OCI-LY3 (cell line): ENCODE results near the gene EXD1.
"Not testable (repeated sequence)": the region's sequence is repeated elsewhere in the genome, so short reads cannot be mapped to it uniquely, and the experiment has no call there.

ENCODE experiments used
- H2AFZ ChIP-seq: fragments of 200-600, 300-600 bp; shearing (Covaris generic); 2 replicates; pipeline ENCODE4 v1.6.0; 2014; ENCODE audit warnings: antibody characterized with exemption, low read depth, low read length
- H3K27ac ChIP-seq: fragments of 200-600, 300-600 bp; sonication (generic); 2 replicates; pipeline ENCODE4 v1.5.1; 2014; ENCODE audit warnings: mild to moderate bottlenecking, low read length, moderate library complexity, mixed read lengths
- H3K27me3 ChIP-seq: fragments of 200-600, 300-600 bp; sonication (generic); 2 replicates; pipeline ENCODE4 v1.6.1; 2014; ENCODE audit warnings: low read depth, low read length, mixed read lengths
- H3K36me3 ChIP-seq: fragments of 200-600, 300-600 bp; sonication (generic); replicated peaks from 2 replicates; pipeline ENCODE3; 2014; ENCODE audit warnings: low read depth, low read length, mixed read lengths
- H3K4me1 ChIP-seq: fragments of 300-600, 200-600 bp; sonication (generic); 2 replicates; pipeline ENCODE4 v1.6.1; 2014; ENCODE audit warnings: low read length, mixed read lengths
- H3K4me2 ChIP-seq: fragments of 200-600, 300-600 bp; sonication (generic); 2 replicates; pipeline ENCODE4 v1.6.1; 2014; ENCODE audit warnings: low read length, mixed read lengths
- H3K4me3 ChIP-seq: fragments of 300-600, 200-600 bp; sonication (generic); 2 replicates; pipeline ENCODE4 v1.5.1; 2014; ENCODE audit warnings: antibody characterized with exemption, mild to moderate bottlenecking, low read length, moderate library complexity
- H3K79me2 ChIP-seq: fragments of 300-600, 200-600 bp; shearing (Covaris generic); 2 replicates; pipeline ENCODE4 v1.6.1; 2014; ENCODE audit warnings: mild to moderate bottlenecking, low read length, mixed read lengths
- H3K9ac ChIP-seq: fragments of 300-600, 200-600 bp; shearing (Covaris generic); 2 replicates; pipeline ENCODE4 v1.6.0; 2014; ENCODE audit warnings: mild to moderate bottlenecking, low read length, moderate library complexity
- H3K9me3 ChIP-seq: fragments of 200-600, 300-600 bp; shearing (Covaris generic); 2 replicates; pipeline ENCODE4 v1.6.1; 2014; ENCODE audit warnings: low read length, mixed read lengths; ENCODE audit not compliant: insufficient read depth
- H4K20me1 ChIP-seq: fragments of 200-600, 300-600 bp; sonication (generic); 2 replicates; pipeline ENCODE4 v1.6.1; 2016; ENCODE audit warnings: low read length, mixed read lengths; ENCODE audit not compliant: insufficient read depth
- EZH2phosphoT487 ChIP-seq: fragments of 200-600 bp; shearing (Covaris generic); IDR thresholded peaks from 2 replicates; pipeline ENCODE4 v1.6.1; 2018; ENCODE audit warnings: antibody characterized with exemption, mixed run types, low read depth
- TF ChIP-seq, protein P1 (sequence below): fragments of 200-600, 300-600 bp; sonication (generic); IDR thresholded peaks from 2 replicates; pipeline ENCODE4 v1.5.1; 2014; ENCODE audit warnings: antibody characterized with exemption, low read length, low read depth

Gene EXD1

DNA sequence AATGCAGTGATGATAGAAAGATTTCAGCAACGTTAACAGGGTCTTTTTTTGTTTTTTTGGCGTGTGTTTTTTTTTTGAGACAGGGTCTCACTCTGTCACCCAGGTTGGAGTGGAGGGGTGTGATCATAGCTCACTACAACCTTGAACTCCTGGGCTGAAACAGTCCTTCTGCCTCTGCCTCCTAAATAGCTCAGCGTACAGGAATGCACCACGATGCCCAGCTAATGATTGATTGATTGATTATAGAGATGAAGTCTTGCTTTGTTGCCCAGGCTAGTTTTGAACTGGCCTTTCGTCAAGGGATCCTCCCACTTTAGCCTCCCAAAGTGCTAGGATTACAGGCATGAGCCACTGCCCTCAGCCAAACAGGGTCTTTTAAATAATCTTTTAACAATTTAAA is 7.5 kb upstream of the EXD1 start:
- H3K4me1 ChIP-seq = no peaks in the 10 kb centered on the region
- H3K27ac ChIP-seq = no peak overlapping the region
- no peaks in the 10 kb centered on the region for H3K9me3 ChIP-seq
- TF ChIP-seq, protein P1, sequence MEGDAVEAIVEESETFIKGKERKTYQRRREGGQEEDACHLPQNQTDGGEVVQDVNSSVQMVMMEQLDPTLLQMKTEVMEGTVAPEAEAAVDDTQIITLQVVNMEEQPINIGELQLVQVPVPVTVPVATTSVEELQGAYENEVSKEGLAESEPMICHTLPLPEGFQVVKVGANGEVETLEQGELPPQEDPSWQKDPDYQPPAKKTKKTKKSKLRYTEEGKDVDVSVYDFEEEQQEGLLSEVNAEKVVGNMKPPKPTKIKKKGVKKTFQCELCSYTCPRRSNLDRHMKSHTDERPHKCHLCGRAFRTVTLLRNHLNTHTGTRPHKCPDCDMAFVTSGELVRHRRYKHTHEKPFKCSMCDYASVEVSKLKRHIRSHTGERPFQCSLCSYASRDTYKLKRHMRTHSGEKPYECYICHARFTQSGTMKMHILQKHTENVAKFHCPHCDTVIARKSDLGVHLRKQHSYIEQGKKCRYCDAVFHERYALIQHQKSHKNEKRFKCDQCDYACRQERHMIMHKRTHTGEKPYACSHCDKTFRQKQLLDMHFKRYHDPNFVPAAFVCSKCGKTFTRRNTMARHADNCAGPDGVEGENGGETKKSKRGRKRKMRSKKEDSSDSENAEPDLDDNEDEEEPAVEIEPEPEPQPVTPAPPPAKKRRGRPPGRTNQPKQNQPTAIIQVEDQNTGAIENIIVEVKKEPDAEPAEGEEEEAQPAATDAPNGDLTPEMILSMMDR = no peak
- TF ChIP-seq EZH2phosphoT487 = no peak
- no peak overlapping the region for H3K9ac ChIP-seq
- no peak overlapping the region for H2AFZ ChIP-seq
- H3K4me2 ChIP-seq = no peak overlapping the region
- H3K4me3 ChIP-seq = no peak overlapping the region
- no peaks in the 10 kb centered on the region for H3K79me2 ChIP-seq
- no peaks in the 10 kb centered on the region for H4K20me1 ChIP-seq
- no peaks in the 10 kb centered on the region for H3K36me3 ChIP-seq
- no peaks in the 10 kb centered on the region for H3K27me3 ChIP-seq

DNA sequence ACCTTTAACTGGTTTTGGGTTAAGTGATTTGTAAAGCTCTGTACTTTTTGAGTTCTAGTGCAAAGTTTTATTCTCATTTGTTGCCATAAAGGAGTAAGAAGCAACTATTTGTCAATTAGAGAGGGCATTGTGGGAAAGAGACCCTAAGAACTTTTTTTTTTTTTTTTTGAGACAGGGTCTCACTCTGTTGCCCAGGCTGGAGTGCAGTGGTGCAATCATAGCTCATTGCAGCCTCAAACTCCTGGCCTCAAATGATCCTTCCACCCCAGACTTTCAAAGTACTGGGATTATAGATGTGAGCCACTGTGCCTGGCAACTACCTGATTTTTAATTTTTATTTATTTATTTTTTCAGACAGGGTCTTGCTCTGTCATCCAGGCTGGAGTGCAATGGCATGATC is 5.4 kb upstream of the EXD1 start:
- H3K79me2 ChIP-seq = peaks cover 13% of the 10 kb centered on the region
- H3K4me3 ChIP-seq = no peak overlapping the region
- no peak overlapping the region for H3K4me2 ChIP-seq
- TF ChIP-seq, protein P1 = no peak
- no peak overlapping the region for H3K27ac ChIP-seq
- H3K9ac ChIP-seq = no peak overlapping the region
- no peaks in the 10 kb centered on the region for H4K20me1 ChIP-seq
- H3K27me3 ChIP-seq = no peaks in the 10 kb centered on the region
- no peaks in the 10 kb centered on the region for H3K9me3 ChIP-seq
- H3K4me1 ChIP-seq = peaks cover 4% of the 10 kb centered on the region
- H2AFZ ChIP-seq = no peak overlapping the region
- H3K36me3 ChIP-seq = no peaks in the 10 kb centered on the region

DNA sequence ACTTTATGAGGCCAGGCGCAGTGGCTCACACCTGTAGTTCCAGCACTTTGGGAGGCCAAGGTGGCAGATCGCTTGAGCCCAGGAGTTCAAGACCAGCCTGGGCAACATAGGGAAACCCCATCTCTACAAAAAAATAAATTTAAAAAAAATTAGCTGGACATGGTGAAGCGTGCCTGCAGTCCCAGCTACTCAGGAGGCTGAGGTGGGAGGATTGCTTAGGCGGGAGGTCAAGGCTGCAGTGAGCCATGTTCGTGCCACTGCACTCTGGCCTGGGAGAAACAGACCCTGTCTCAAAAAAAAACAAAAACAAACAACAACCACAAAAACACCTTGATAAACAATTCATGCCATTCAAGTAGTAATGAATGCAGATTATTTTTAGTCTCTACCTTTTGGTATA is 4.7 kb upstream of the EXD1 start:
- H3K27me3 ChIP-seq, H3K36me3 ChIP-seq, H3K9me3 ChIP-seq, H3K4me1 ChIP-seq, H3K27ac ChIP-seq, H3K9ac ChIP-seq, H3K4me2 ChIP-seq, H2AFZ ChIP-seq, H3K4me3 ChIP-seq, H4K20me1 ChIP-seq: not testable (repeated sequence)
- H3K79me2 ChIP-seq = peaks cover 13% of the 10 kb centered on the region

DNA sequence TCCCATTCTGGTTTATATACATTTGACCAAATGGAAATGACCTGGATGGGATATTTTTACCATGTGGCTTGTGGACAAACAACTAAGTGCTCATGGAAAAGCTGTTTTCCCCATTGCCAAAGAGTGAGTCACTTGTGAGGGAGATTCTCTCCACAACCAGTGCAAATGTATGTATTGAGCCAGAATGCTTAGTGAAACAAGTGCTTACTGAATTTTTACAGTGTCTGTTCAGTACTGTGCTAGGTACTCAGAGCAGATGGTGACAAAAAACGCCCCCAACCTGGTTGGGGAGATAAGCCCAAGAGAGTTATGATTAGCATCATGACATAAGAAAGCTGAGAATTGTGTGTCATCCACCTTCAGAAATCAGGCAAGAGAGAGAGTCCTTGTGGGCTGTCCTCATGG is 2.8 kb upstream of the EXD1 start:
- Histone ChIP-seq H3K36me3 (no peaks in the 10 kb centered on the region), H3K4me2 (no peak overlapping the region), H3K27ac (no peak overlapping the region), H3K79me2 (peaks cover 13% of the 10 kb centered on the region), H3K9ac (no peak overlapping the region), H3K4me3 (no peak overlapping the region), H2AFZ (no peak overlapping the region), H3K27me3 (no peaks in the 10 kb centered on the region), H3K4me1 (peaks cover 10% of the 10 kb centered on the region), H3K9me3 (no peaks in the 10 kb centered on the region), H4K20me1 (no peaks in the 10 kb centered on the region)
- TF ChIP-seq EZH2phosphoT487 = no peak
- TF ChIP-seq, protein P1 = no peak
